Dermis blood vessel endothelial cell (primary cell): ENCODE measurements around the gene TSPAN14. TPM values are rescaled to one million over a fixed set of nuclear protein-coding genes. Genes with fewer than 3 reads are reported as not detected.

Source experiments
- DNase-seq: peaks from one replicate; pipeline ENCODE4 v3.0.0; 2010
- total RNA-seq: library from RNA; depleted of rRNA; stranded (reverse); fragments of >200 nt; gene quantifications from 2 replicates; pipeline ENCODE4 v1.2.3, GENCODE V29; 2014

The TSPAN14 gene
- total RNA-seq, 1 donor from 2014 or later = 91.0 TPM

- DNase-seq = peak; percentile 28
Observed at GRCh38 chr10:80552151-80552646, 98.1 kb downstream of the TSPAN14 start.

GRCh38 chr10:80553436-80553835 lies 99.3 kb downstream of the TSPAN14 start:
- DNase-seq = no peak

GRCh38 chr10:80554050-80554449 lies 99.9 kb downstream of the TSPAN14 start:
- no peak for DNase-seq

GRCh38 chr10:80555415-80555814 lies 101.3 kb downstream of the TSPAN14 start:
- DNase-seq = no peak

- DNase-seq = no peak
Observed at GRCh38 chr10:80561950-80562349, 107.8 kb downstream of the TSPAN14 start.

- no peak for DNase-seq
Observed at GRCh38 chr10:80567292-80567691, 113.2 kb downstream of the TSPAN14 start.

GRCh38 chr10:80569131-80569895 lies 115.2 kb downstream of the TSPAN14 start:
- DNase-seq = no peak

GRCh38 chr10:80571352-80571751 lies 117.2 kb downstream of the TSPAN14 start:
- DNase-seq = no peak

GRCh38 chr10:80579181-80579763 lies 125.2 kb downstream of the TSPAN14 start:
- no peak for DNase-seq

GRCh38 chr10:80579849-80580637 lies 125.9 kb downstream of the TSPAN14 start:
- no peak for DNase-seq

- DNase-seq = no peak
Observed at GRCh38 chr10:80580638-80581468, 126.7 kb downstream of the TSPAN14 start.

- no peak for DNase-seq
Observed at GRCh38 chr10:80581469-80581835, 127.3 kb downstream of the TSPAN14 start.

GRCh38 chr10:80582286-80582960 lies 128.3 kb downstream of the TSPAN14 start:
- DNase-seq = no peak

Other genes with a start within 250 kb of the TSPAN14 start
- gene ANXA11, start 248.8 kb upstream of the TSPAN14 start, total RNA-seq = 33.7 and 54.9 TPM in 2 replicates
- not detected in 2 replicates for gene MAT1A, start 164.7 kb upstream of the TSPAN14 start, total RNA-seq
- not detected in 2 replicates for gene DYDC1, start 97.6 kb upstream of the TSPAN14 start, total RNA-seq
- not detected in 2 replicates for gene DYDC2, start 97.5 kb upstream of the TSPAN14 start, total RNA-seq
- gene PRXL2A, start 45.8 kb upstream of the TSPAN14 start, total RNA-seq = 343 and 346 TPM in 2 replicates
- gene SH2D4B, start 83.6 kb downstream of the TSPAN14 start, total RNA-seq = 0.05 and 0.34 TPM in 2 replicates